Adrenal gland (tissue), 5 donors: ENCODE data around the gene ZNF638.

Experiments used
- CTCF ChIP-seq, 6 experiments: fragments of 450-650 bp in 4 of 6; fragments of 200-600 bp in 2 of 6; sonication (generic) in 1 of 6; IDR thresholded peaks; 1 replicate in 5 of 6; 2 replicates in 1 of 6; pipeline versions ENCODE4 v1.5.1 to v1.8.0; 2016 to 2021; ENCODE audit warnings: antibody characterized with exemption in 6 of 6, mild to moderate bottlenecking in 2 of 6, moderate library complexity in 1 of 6
- POLR2A ChIP-seq, 2 donors: fragments of 450-650 bp; IDR thresholded peaks; one replicate each; pipeline ENCODE4 v1.6.1; 2017; ENCODE audit warnings: antibody characterized with exemption in 2 of 2, mild to moderate bottlenecking in 2 of 2, moderate library complexity in 1 of 2
- donor health status: DM: no; HTN: no; CAD: no.

GRCh38 chr2:71451705-71452104 is 120.1 kb downstream of the ZNF638 start:
- TF ChIP-seq CTCF (IDR thresholded peaks at IDR 0.05): no peak
- TF ChIP-seq POLR2A (IDR thresholded peaks at IDR 0.05): no peak
